IMR-90 (cell line): Measurements from ENCODE around the gene IL18BP. TPM values are rescaled to one million over a fixed set of nuclear protein-coding genes. Genes with fewer than 3 reads are reported as not detected.

ENCODE experiments used
- ATAC-seq: fragments of 200-7000 bp; cut with Tn5 transposase; 2 replicates; pipeline ENCODE4 v1.9.1; 2020; ENCODE audit warnings: low read depth, mild to moderate bottlenecking, moderate library complexity
- BruUV-seq: library from RNA; stranded (reverse); fragments of 400-500 nt; replicated peaks from 2 replicates; lab custom pipeline; 2021; lab: Mats Ljungman, UMichigan
- CTCF ChIA-PET: fragments of 300-600 bp; formaldehyde crosslinking; extraction: SDS; loops from one replicate; lab custom pipeline; 2021; ENCODE audit warnings: antibody characterized with exemption; lab: Yijun Ruan, JAX
- POLR2A ChIA-PET: fragments of 300-600 bp; sonication (Branson Sonifier 250); formaldehyde crosslinking; loops from one replicate; lab custom pipeline; 2022; ENCODE audit warnings: antibody characterized with exemption; ENCODE audit not compliant: unreplicated experiment; lab: Charles Lee
- DNase-seq: peaks from one replicate; pipeline ENCODE4 v3.0.0; 2013
- H2AFZ ChIP-seq: replicated peaks from 2 replicates; pipeline ENCODE3; 2013; ENCODE audit warnings: low read length, mild to moderate bottlenecking; ENCODE audit not compliant: poor library complexity
- H2AK5ac ChIP-seq: 2 replicates; pipeline ENCODE4 v1.6.1; 2013; ENCODE audit warnings: low read depth, low read length, inconsistent platforms
- H2AK9ac ChIP-seq: replicated peaks from 2 replicates; pipeline ENCODE3; 2013; ENCODE audit warnings: mild to moderate bottlenecking, low read depth, low read length, moderate library complexity; ENCODE audit not compliant: poor library complexity
- H2BK120ac ChIP-seq: 2 replicates; pipeline ENCODE4 v1.6.1; 2013; ENCODE audit warnings: low read depth, low read length, inconsistent platforms
- H2BK15ac ChIP-seq: 3 replicates; pipeline ENCODE4 v1.6.1; 2013; ENCODE audit warnings: low read depth, low read length, inconsistent platforms
- H2BK20ac ChIP-seq: 2 replicates; pipeline ENCODE4 v1.6.1; 2013; ENCODE audit warnings: low read depth, mild to moderate bottlenecking, inconsistent platforms, low read length, moderate library complexity
- H2BK5ac ChIP-seq: 2 replicates; pipeline ENCODE4 v1.6.1; 2013; ENCODE audit warnings: mild to moderate bottlenecking, low read depth, low read length, inconsistent platforms; ENCODE audit not compliant: poor library complexity, severe bottlenecking
- H3K14ac ChIP-seq: replicated peaks from 2 replicates; pipeline ENCODE4 v1.6.1; 2013; ENCODE audit warnings: low read depth, low read length, inconsistent platforms
- H3K18ac ChIP-seq: 2 replicates; pipeline ENCODE4 v1.6.1; 2013; ENCODE audit warnings: low read depth, low read length, control low read depth
- H3K23ac ChIP-seq: 2 replicates; pipeline ENCODE4 v1.6.1; 2013; ENCODE audit warnings: low read depth, low read length, inconsistent platforms
- H3K27ac ChIP-seq: 2 replicates; pipeline ENCODE4 v1.5.1; 2013; ENCODE audit warnings: mild to moderate bottlenecking, control low read depth, low read length; ENCODE audit not compliant: insufficient read depth
- H3K27me3 ChIP-seq: 2 replicates; pipeline ENCODE4 v1.6.1; 2013; ENCODE audit warnings: low read length; ENCODE audit not compliant: control insufficient read depth, insufficient read depth
- H3K36me3 ChIP-seq: 2 replicates; pipeline ENCODE4 v1.6.1; 2013; ENCODE audit warnings: low read length, mixed read lengths; ENCODE audit not compliant: control insufficient read depth, insufficient read depth
- H3K4ac ChIP-seq: 2 replicates; pipeline ENCODE4 v1.6.1; 2013; ENCODE audit warnings: low read depth, low read length, inconsistent platforms
- H3K4me1 ChIP-seq: 2 replicates; pipeline ENCODE4 v1.6.1; 2013; ENCODE audit warnings: low read length, mixed read lengths; ENCODE audit not compliant: control insufficient read depth, insufficient read depth
- H3K4me2 ChIP-seq: 2 replicates; pipeline ENCODE4 v1.6.1; 2013; ENCODE audit warnings: low read depth, mild to moderate bottlenecking, control low read depth, low read length, moderate library complexity
- H3K4me3 ChIP-seq: 2 replicates; pipeline ENCODE4 v1.5.1; 2013; ENCODE audit warnings: low read depth, mild to moderate bottlenecking, control low read depth, low read length, moderate library complexity; ENCODE audit not compliant: insufficient read depth
- H3K56ac ChIP-seq: 2 replicates; pipeline ENCODE4 v1.6.1; 2013; ENCODE audit warnings: low read length, inconsistent platforms; ENCODE audit not compliant: insufficient read depth; ENCODE audit errors: extremely low read depth
- H3K79me1 ChIP-seq, 2 experiments: 2 replicates each; pipeline ENCODE4 v1.6.1; 2013; ENCODE audit warnings: low read length in 2 of 2, inconsistent platforms in 1 of 2, low read depth in 1 of 2
- H3K9ac ChIP-seq: 2 replicates; pipeline ENCODE4 v1.6.1; 2013; ENCODE audit warnings: low read depth, low read length, control low read depth
- H3K9me1 ChIP-seq: 2 replicates; pipeline ENCODE4 v1.6.1; 2013; ENCODE audit warnings: low read length, inconsistent platforms; ENCODE audit not compliant: insufficient read depth
- H3K9me3 ChIP-seq: 2 replicates; pipeline ENCODE4 v1.6.1; 2013; ENCODE audit warnings: low read length; ENCODE audit not compliant: control insufficient read depth, insufficient read depth
- H4K20me1 ChIP-seq: 2 replicates; pipeline ENCODE4 v1.6.1; 2013; ENCODE audit warnings: low read length, inconsistent platforms; ENCODE audit not compliant: insufficient read depth
- H4K5ac ChIP-seq: 2 replicates; pipeline ENCODE4 v1.6.1; 2013; ENCODE audit warnings: mild to moderate bottlenecking, low read depth, low read length, control low read depth
- H4K8ac ChIP-seq, 2 experiments: 2 replicates each; pipeline ENCODE4 v1.6.1; 2013; ENCODE audit warnings: low read depth in 2 of 2, low read length in 2 of 2, control low read depth in 1 of 2, inconsistent platforms in 1 of 2
- H4K91ac ChIP-seq: 2 replicates; pipeline ENCODE4 v1.6.1; 2013; ENCODE audit warnings: low read depth, low read length, inconsistent platforms; ENCODE audit not compliant: insufficient read depth
- NFE2L2 ChIP-seq: fragments of 150-350 bp; IDR thresholded peaks from 2 replicates; pipeline ENCODE4 v1.6.1; 2016; ENCODE audit warnings: low read depth, mild to moderate bottlenecking, low read length
- RAD21 ChIP-seq: IDR thresholded peaks from 2 replicates; pipeline ENCODE4 v1.6.1; 2012; ENCODE audit warnings: low read length, improper control_type of control experiment
- RCOR1 ChIP-seq: IDR thresholded peaks from 2 replicates; pipeline ENCODE4 v1.6.1; 2012; ENCODE audit warnings: mild to moderate bottlenecking, low read length, improper control_type of control experiment; ENCODE audit not compliant: insufficient replicate concordance
- USF2 ChIP-seq: fragments of 150-350 bp; IDR thresholded peaks from 2 replicates; pipeline ENCODE4 v1.6.1; 2017; ENCODE audit warnings: mild to moderate bottlenecking, antibody characterized with exemption, low read length, low read depth
- WGBS, 2 experiments: methylation state at CpG; one replicate each; pipeline versions ENCODE4 v1.1.5 to v1.1.7; 2013; ENCODE audit warnings: missing lambda C conversion rate in 2 of 2; ENCODE audit not compliant: insufficient read length in 1 of 2; ENCODE audit errors: extremely low coverage in 2 of 2; 5-methylcytosine and 5-hydroxymethylcytosine counted together
- dilution Hi-C: fragments of 300-500 bp; cut with HindIII; formaldehyde crosslinking; loops from one replicate; pipeline ENCODE4 v1.14.3; 2018; ENCODE audit warnings: low sequenced_read_pairs; ENCODE audit not compliant: unreplicated experiment
- in situ Hi-C: fragments of 300-500 bp; cut with MboI; formaldehyde crosslinking; loops from 3 replicates; pipeline ENCODE4 v1.14.3; 2019; ENCODE audit warnings: low sequenced_read_pairs, inconsistent platforms, mixed read lengths
- intact Hi-C: fragments of 100-400 bp; cut with micrococcal nuclease; formaldehyde crosslinking; loops from 2 replicates; pipeline ENCODE4 v1.10.0; 2022
- polyA plus RNA-seq, 3 experiments: library from polyadenylated mRNA; depleted of rRNA; stranded (reverse); fragments of >200 nt; gene quantifications; 2 replicates each; pipeline ENCODE4 v1.2.3, GENCODE V29; 2012; ENCODE audit warnings: low replicate concordance in 1 of 3
- total RNA-seq: library from RNA; depleted of rRNA; stranded (reverse); fragments of >200 nt; gene quantifications from 2 replicates; pipeline ENCODE4 v1.2.3, GENCODE V29; 2012

Gene IL18BP
- total and polyA plus RNA-seq, 2 of the 4 experiments (the other 2 are of a cell fraction) = 0.90 to 3.2 TPM

DNA sequence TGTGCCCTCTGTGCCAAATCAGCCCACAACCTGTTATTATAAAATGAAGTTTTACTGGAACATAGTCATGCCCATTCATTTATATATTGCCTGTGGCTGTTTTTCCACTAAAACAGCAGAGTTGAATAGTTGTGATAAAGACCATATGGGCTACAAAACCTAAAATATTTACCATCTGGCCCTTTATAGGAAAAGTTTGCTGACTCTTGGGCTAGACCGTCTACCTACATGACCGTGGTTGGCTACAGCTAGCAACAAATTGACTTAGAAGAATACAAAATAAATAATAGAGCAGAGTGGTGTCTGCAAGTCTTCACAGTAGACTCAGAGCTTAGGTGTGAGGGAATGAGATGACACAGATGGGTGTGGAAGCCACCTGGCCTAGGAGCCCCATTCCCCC is 11.2 kb upstream of the IL18BP start:
- ATAC-seq = peak; percentile 9; the same call in 1 of the 2 replicates
- Histone ChIP-seq H3K9me1 (peaks cover 17% of the 10 kb centered on the region), H3K36me3 (peaks cover 7% of the 10 kb centered on the region), H3K23ac (no peak overlapping the region), H4K20me1 (peaks cover 5% of the 10 kb centered on the region; the same call in 1 of the 2 replicates), H3K27ac (peak overlapping the region; percentile 26; the same call in 1 of the 2 replicates), H4K91ac (no peak overlapping the region), H3K27me3 (no peaks in the 10 kb centered on the region), H2BK15ac (no peak overlapping the region), H3K18ac (no peak overlapping the region), H2AK9ac (no peak overlapping the region), H4K5ac (no peak overlapping the region), H2AK5ac (no peak overlapping the region), H3K4me1 (peaks cover 11% of the 10 kb centered on the region), H3K14ac (0 out of 2 replicates have a peak overlapping the region, but pooled peaks have one; percentile 1), H3K4me2 (peak overlapping the region; percentile 20; the same call in 1 of the 2 replicates), H2AFZ (no peak overlapping the region), H3K9ac (no peak overlapping the region), H3K56ac (no peak overlapping the region), H2BK5ac (peak overlapping the region; percentile 14), H3K4ac (no peak overlapping the region), H3K9me3 (no peaks in the 10 kb centered on the region), H4K8ac (no peak overlapping the region), H2BK20ac (no peak overlapping the region), H2BK120ac (no peak overlapping the region), H3K4me3 (no peak overlapping the region), H3K79me1 (peaks cover 11 to 21% of the 10 kb centered on the region in 2 experiments; a peak in 1 of 4 replicates)
- dilution Hi-C loops = no loop called here
- ChIA-PET CTCF (interaction anchor here (0.7 to 1.4 kb wide), 5 partner anchors 11 to 460 kb away, joined by 3 to 6 read pairs (median 3); no protein-coding TSS in a partner anchor), POLR2A (no interaction called here)
- TF ChIP-seq RAD21 (no peak), NFE2L2 (no peak), RCOR1 (no peak), USF2 (no peak)
- DNase-seq = no peak
- no CpG with 5 or more reads among the region's 2 CpGs for WGBS, 2 experiments
- intact Hi-C loops = no loop called here
- in situ Hi-C loops = loop anchor here (10.0 kb wide), 1 partner anchor 63 kb away; the partner anchor contains the start of genes RNF121 and XNDC1N
- no TSS peak for BruUV-seq
